Measurements from ENCODE around the gene ATP5ME. TPM values are rescaled to one million over a fixed set of nuclear protein-coding genes. Genes with fewer than 3 reads are reported as not detected.

The ATP5ME gene
- total RNA-seq, 2 donors from 2014 or later = 85.1 to 265 TPM

DNA sequence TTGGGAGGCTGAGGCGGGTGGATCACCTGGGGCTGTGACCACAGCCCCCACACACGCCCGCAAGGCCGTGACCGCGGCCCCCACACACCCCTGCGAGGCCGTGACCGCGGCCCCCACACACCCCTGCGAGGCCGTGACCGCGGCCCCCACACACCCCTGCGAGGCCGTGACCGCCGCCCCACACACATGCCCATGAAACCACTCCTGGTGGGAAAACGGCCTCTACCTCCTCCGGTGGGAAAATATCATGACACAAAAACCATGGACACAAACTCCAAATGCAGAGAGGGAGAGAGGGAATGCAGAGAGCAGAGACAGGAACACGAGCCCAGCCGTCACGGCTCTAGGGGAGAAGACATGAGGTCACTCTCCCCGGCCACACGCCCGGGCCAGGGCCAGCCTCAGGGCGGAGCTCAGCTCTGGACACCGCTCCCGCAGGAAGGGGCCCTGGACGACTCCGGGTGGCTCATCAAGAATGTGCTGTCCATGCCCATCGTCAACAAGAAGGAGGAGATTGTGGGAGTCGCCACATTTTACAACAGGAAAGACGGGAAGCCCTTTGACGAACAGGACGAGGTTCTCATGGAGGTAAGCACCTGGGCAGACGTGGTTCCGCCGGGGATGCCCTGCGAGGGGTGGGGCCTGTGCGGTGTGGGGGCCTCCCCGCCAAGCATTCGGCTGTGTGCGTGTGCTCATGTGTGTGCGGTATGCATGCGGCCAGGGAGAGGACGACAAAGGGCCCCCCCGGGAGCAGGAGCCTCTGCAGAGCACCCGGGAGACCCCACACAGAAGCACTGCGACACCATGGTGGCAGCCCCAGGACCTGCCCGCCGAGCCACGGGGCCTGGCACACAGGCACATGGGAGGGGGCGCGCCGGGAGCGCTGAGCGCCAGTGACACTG is 17.4 kb downstream of the ATP5ME start:
- Histone ChIP-seq H3K9me3 (no peaks in the 10 kb centered on the region), H3K36me3 (no peaks in the 10 kb centered on the region), H3K4me1 (no peaks in the 10 kb centered on the region), H3K27me3 (no peaks in the 10 kb centered on the region), H3K4me3 (no peak overlapping the region), H3K27ac (no peak overlapping the region)
- TF ChIP-seq, protein P1, sequence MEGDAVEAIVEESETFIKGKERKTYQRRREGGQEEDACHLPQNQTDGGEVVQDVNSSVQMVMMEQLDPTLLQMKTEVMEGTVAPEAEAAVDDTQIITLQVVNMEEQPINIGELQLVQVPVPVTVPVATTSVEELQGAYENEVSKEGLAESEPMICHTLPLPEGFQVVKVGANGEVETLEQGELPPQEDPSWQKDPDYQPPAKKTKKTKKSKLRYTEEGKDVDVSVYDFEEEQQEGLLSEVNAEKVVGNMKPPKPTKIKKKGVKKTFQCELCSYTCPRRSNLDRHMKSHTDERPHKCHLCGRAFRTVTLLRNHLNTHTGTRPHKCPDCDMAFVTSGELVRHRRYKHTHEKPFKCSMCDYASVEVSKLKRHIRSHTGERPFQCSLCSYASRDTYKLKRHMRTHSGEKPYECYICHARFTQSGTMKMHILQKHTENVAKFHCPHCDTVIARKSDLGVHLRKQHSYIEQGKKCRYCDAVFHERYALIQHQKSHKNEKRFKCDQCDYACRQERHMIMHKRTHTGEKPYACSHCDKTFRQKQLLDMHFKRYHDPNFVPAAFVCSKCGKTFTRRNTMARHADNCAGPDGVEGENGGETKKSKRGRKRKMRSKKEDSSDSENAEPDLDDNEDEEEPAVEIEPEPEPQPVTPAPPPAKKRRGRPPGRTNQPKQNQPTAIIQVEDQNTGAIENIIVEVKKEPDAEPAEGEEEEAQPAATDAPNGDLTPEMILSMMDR (IDR thresholded peaks at IDR 0.05) = no peak
- no peak for DNase-seq (ENCODE audit: low spot score)

DNA sequence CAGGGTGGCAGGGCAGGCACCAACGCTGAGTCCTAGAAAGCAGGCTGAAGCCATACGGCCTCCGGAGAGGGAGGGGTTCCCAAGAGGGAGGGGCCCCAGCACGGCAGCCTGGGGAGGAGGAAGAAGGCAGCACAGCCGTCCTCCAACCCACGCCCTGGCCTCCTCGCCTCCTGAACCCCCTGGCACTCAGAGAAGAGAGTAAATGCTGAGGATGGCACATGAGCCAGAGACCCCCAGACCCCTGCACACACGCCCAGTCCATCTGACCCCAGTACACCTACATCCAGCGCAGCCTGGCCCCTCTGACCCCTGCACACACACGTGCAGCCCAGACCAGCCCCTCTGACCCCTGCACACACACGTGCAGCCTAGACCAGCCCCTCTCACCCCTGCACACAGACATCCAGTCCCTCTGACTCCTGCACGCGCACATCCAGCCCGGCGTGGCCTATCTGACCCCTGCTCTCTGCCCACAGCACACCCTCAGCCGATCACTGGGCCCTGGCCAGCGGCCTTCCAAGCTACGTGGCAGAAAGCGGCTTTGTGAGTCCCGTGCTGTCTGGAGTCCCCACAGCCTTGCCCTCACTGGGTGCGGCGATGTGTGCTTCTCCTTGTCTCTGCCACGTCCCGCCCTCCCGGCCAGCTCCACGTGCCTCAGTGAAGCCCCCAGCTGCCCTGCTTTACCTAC is 18.5 kb downstream of the ATP5ME start:
- TF ChIP-seq, protein P1 (IDR thresholded peaks at IDR 0.05) = no peak
- Histone ChIP-seq H3K36me3 (no peaks in the 10 kb centered on the region), H3K4me3 (no peak overlapping the region), H3K9me3 (no peaks in the 10 kb centered on the region), H3K4me1 (no peaks in the 10 kb centered on the region), H3K27ac (no peak overlapping the region), H3K27me3 (no peaks in the 10 kb centered on the region)
- DNase-seq (ENCODE audit: low spot score) = no peak

DNA sequence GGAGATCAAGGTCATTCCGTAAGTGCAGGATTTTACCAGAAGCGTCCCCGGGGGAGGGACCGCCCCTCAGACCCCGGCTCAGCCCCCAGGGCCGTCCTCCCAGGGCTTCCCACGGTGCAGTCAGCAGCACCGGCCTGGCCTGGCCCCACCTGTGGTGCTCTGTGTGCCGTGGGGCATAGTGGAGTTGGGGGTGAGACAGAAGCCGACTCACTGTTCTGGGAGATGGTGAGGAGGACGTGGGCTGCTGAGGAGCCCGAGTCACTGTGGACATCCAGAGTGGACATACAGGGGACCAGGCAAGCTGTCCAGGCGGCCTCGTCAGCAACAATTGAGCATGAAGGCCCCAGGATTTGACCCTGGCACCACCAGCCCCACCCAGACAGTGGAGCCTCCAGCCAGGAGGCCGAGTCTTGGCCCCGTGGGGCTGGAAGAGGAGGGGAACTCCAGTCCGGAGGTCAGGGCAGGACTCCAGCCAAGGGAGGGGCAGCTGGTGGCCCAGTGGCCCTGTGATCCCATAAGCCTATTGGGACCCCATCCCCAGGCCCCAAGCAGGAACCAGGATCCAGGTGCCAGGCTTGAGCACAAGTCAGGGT is 19.1 kb downstream of the ATP5ME start:
- no peak for DNase-seq (ENCODE audit: low spot score)
- no peak overlapping the region for H3K4me3 ChIP-seq
- H3K4me1 ChIP-seq = no peaks in the 10 kb centered on the region
- TF ChIP-seq, protein P1 (IDR thresholded peaks at IDR 0.05) = no peak
- H3K36me3 ChIP-seq = no peaks in the 10 kb centered on the region
- no peaks in the 10 kb centered on the region for H3K9me3 ChIP-seq
- H3K27me3 ChIP-seq = no peaks in the 10 kb centered on the region
- H3K27ac ChIP-seq = no peak overlapping the region

DNA sequence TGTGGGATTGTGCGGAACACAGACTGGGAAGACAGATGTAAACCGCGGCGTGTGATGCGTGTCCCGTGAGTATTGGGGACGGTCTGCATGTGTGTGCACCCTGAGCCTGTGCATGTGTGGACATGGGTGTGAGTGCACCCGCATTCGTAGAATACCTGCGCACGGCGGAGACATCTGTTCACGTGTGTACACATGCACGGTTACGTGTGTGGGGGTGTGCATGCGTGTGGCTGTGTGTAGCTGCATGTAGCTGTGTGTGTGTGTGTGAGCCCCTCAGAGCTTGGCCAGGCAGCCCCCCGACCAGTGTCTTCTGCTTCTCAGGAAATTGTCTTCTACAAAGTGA is 19.6 kb downstream of the ATP5ME start:
- H3K4me1 ChIP-seq = no peaks in the 10 kb centered on the region
- H3K36me3 ChIP-seq = no peaks in the 10 kb centered on the region
- H3K27me3 ChIP-seq = no peaks in the 10 kb centered on the region
- no peak for DNase-seq (ENCODE audit: low spot score)
- TF ChIP-seq, protein P1 (IDR thresholded peaks at IDR 0.05) = no peak
- H3K9me3 ChIP-seq = no peaks in the 10 kb centered on the region
- H3K4me3 ChIP-seq = no peak overlapping the region
- no peak overlapping the region for H3K27ac ChIP-seq

DNA sequence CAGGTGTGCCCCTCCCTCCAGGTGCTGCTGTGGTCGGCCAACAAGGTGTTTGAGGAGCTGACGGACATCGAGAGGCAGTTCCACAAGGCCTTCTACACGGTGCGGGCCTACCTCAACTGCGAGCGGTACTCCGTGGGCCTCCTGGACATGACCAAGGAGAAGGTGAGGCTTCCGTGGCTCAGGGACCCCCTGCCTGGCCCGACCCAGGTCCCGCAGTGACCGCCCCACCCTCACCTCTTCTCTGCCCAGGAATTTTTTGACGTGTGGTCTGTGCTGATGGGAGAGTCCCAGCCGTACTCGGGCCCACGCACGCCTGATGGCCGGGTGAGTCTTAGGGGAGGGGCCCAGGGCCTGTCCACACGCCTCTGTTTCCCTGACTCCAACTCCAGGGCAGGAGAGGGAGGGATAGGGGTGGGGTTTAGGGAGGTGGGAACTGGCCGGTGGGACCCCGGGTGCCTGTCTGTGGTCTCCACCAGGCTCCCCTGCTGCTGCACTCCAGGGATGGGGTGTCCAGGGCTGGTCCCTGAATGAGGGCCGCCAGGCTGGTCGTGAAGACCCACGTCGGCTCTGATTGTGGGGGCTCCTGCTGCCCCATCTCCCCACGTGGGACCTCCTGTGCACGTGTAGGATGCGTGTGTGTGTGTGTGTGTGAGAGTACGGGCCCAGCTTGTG is 20.1 kb downstream of the ATP5ME start:
- H3K4me3 ChIP-seq = no peak overlapping the region
- no peak for DNase-seq (ENCODE audit: low spot score)
- TF ChIP-seq, protein P1 (IDR thresholded peaks at IDR 0.05) = no peak
- H3K36me3 ChIP-seq = no peaks in the 10 kb centered on the region
- no peaks in the 10 kb centered on the region for H3K9me3 ChIP-seq
- H3K27ac ChIP-seq = no peak overlapping the region
- no peaks in the 10 kb centered on the region for H3K27me3 ChIP-seq
- no peaks in the 10 kb centered on the region for H3K4me1 ChIP-seq
